Adipocyte (in vitro differentiated cells): ENCODE results near the gene SEC16B.

Source experiments
- DNase-seq: peaks from one replicate; pipeline ENCODE4 v3.0.0-alpha.2; 2015; ENCODE audit warnings: low read depth
- H3K27me3 ChIP-seq: replicated peaks from 2 replicates; pipeline ENCODE4 v1.7.0; 2013; ENCODE audit warnings: mild to moderate bottlenecking, low read length, moderate library complexity; ENCODE audit not compliant: control insufficient read depth, insufficient read depth
- H3K36me3 ChIP-seq: 2 replicates; pipeline ENCODE4 v1.7.0; 2013; ENCODE audit warnings: low read length, mild to moderate bottlenecking, moderate library complexity; ENCODE audit not compliant: control insufficient read depth, insufficient read depth, severe bottlenecking
- H3K4me1 ChIP-seq: 2 replicates; pipeline ENCODE4 v1.7.0; 2013; ENCODE audit warnings: mild to moderate bottlenecking, low read length, moderate library complexity; ENCODE audit not compliant: control insufficient read depth, insufficient read depth
- H3K4me3 ChIP-seq: 2 replicates; pipeline ENCODE4 v1.7.0; 2013; ENCODE audit warnings: mild to moderate bottlenecking, low read length, moderate library complexity
- H3K9ac ChIP-seq: 2 replicates; pipeline ENCODE4 v1.7.0; 2013; ENCODE audit warnings: mild to moderate bottlenecking, low read length, moderate library complexity
- H3K9me3 ChIP-seq: 2 replicates; pipeline ENCODE4 v1.7.0; 2013; ENCODE audit warnings: mild to moderate bottlenecking, low read length, moderate library complexity; ENCODE audit not compliant: control insufficient read depth

The SEC16B gene

GRCh38 chr1:177954076-177954475 lies 15.8 kb downstream of the SEC16B start:
- Histone ChIP-seq H3K36me3 (peaks cover 11% of the 10 kb centered on the region), H3K27me3 (no peaks in the 10 kb centered on the region), H3K4me3 (no peak overlapping the region), H3K9ac (no peak overlapping the region), H3K9me3 (no peaks in the 10 kb centered on the region), H3K4me1 (no peaks in the 10 kb centered on the region)
- no peak for DNase-seq

- no peak overlapping the region for H3K4me3 ChIP-seq
- no peak overlapping the region for H3K9ac ChIP-seq
- peaks cover 10% of the 10 kb centered on the region for H3K36me3 ChIP-seq
- H3K4me1 ChIP-seq: no peaks in the 10 kb centered on the region
- DNase-seq: no peak
- no peaks in the 10 kb centered on the region for H3K27me3 ChIP-seq
- no peaks in the 10 kb centered on the region for H3K9me3 ChIP-seq
Observed at GRCh38 chr1:177953549-177953948, 16.3 kb downstream of the SEC16B start.

GRCh38 chr1:177952691-177953090 lies 17.2 kb downstream of the SEC16B start:
- Histone ChIP-seq H3K36me3 (peaks cover 2% of the 10 kb centered on the region), H3K9ac (no peak overlapping the region), H3K27me3 (no peaks in the 10 kb centered on the region), H3K9me3 (no peaks in the 10 kb centered on the region), H3K4me1 (no peaks in the 10 kb centered on the region), H3K4me3 (no peak overlapping the region)
- no peak for DNase-seq

GRCh38 chr1:177952249-177952648 lies 17.6 kb downstream of the SEC16B start:
- Histone ChIP-seq H3K9me3 (no peaks in the 10 kb centered on the region), H3K4me3 (no peak overlapping the region), H3K27me3 (no peaks in the 10 kb centered on the region), H3K36me3 (peaks cover 2% of the 10 kb centered on the region), H3K9ac (no peak overlapping the region), H3K4me1 (no peaks in the 10 kb centered on the region)
- DNase-seq: no peak

- H3K4me3 ChIP-seq: no peak overlapping the region
- H3K9ac ChIP-seq: no peak overlapping the region
- no peaks in the 10 kb centered on the region for H3K27me3 ChIP-seq
- peak; percentile 14 for DNase-seq
- no peaks in the 10 kb centered on the region for H3K9me3 ChIP-seq
- no peaks in the 10 kb centered on the region for H3K4me1 ChIP-seq
- no peaks in the 10 kb centered on the region for H3K36me3 ChIP-seq
Observed at GRCh38 chr1:177950506-177950905, 19.4 kb downstream of the SEC16B start.

GRCh38 chr1:177948336-177948972 lies 21.4 kb downstream of the SEC16B start:
- no peak overlapping the region for H3K9ac ChIP-seq
- no peak overlapping the region for H3K4me3 ChIP-seq
- no peaks in the 10 kb centered on the region for H3K4me1 ChIP-seq
- H3K36me3 ChIP-seq: peaks cover 3% of the 10 kb centered on the region
- H3K27me3 ChIP-seq: no peaks in the 10 kb centered on the region
- DNase-seq: peak; percentile 89
- H3K9me3 ChIP-seq: no peaks in the 10 kb centered on the region

- Histone ChIP-seq H3K9ac (no peak overlapping the region), H3K27me3 (no peaks in the 10 kb centered on the region), H3K9me3 (no peaks in the 10 kb centered on the region), H3K4me1 (no peaks in the 10 kb centered on the region), H3K36me3 (peaks cover 3% of the 10 kb centered on the region), H3K4me3 (no peak overlapping the region)
- no peak for DNase-seq
Observed at GRCh38 chr1:177947623-177948022, 22.2 kb downstream of the SEC16B start.

GRCh38 chr1:177945943-177946650 lies 23.8 kb downstream of the SEC16B start:
- no peaks in the 10 kb centered on the region for H3K27me3 ChIP-seq
- no peak overlapping the region for H3K9ac ChIP-seq
- H3K36me3 ChIP-seq: peaks cover 3% of the 10 kb centered on the region
- H3K9me3 ChIP-seq: no peaks in the 10 kb centered on the region
- no peaks in the 10 kb centered on the region for H3K4me1 ChIP-seq
- peak; percentile 81 for DNase-seq
- H3K4me3 ChIP-seq: no peak overlapping the region

- H3K27me3 ChIP-seq: no peaks in the 10 kb centered on the region
- H3K36me3 ChIP-seq: peaks cover 3% of the 10 kb centered on the region
- DNase-seq: no peak
- no peaks in the 10 kb centered on the region for H3K9me3 ChIP-seq
- no peak overlapping the region for H3K9ac ChIP-seq
- H3K4me3 ChIP-seq: no peak overlapping the region
- H3K4me1 ChIP-seq: peaks cover 6% of the 10 kb centered on the region
Observed at GRCh38 chr1:177944016-177944949, 25.6 kb downstream of the SEC16B start.

- Histone ChIP-seq H3K9me3 (no peaks in the 10 kb centered on the region), H3K4me3 (no peak overlapping the region), H3K27me3 (no peaks in the 10 kb centered on the region), H3K9ac (no peak overlapping the region), H3K36me3 (peaks cover 3% of the 10 kb centered on the region), H3K4me1 (peaks cover 15% of the 10 kb centered on the region)
- no peak for DNase-seq
Observed at GRCh38 chr1:177941976-177942375, 27.9 kb downstream of the SEC16B start.

- H3K9me3 ChIP-seq: no peaks in the 10 kb centered on the region
- no peak overlapping the region for H3K4me3 ChIP-seq
- H3K36me3 ChIP-seq: peaks cover 9% of the 10 kb centered on the region
- H3K4me1 ChIP-seq: peaks cover 15% of the 10 kb centered on the region
- H3K9ac ChIP-seq: no peak overlapping the region
- DNase-seq: no peak
- H3K27me3 ChIP-seq: no peaks in the 10 kb centered on the region
Observed at GRCh38 chr1:177940682-177941081, 29.2 kb downstream of the SEC16B start.
